SK-N-MC (cell line): ENCODE data around the gene MRPL48.

Experiments
- EZH2 ChIP-seq: fragments of 200-600 bp; sonication (generic); IDR thresholded peaks from one replicate; pipeline ENCODE4 v1.6.1; 2017; ENCODE audit warnings: antibody characterized with exemption
- POLR2AphosphoS5 ChIP-seq: IDR thresholded peaks from 2 replicates; pipeline ENCODE4 v1.6.1; 2012; ENCODE audit warnings: mild to moderate bottlenecking, low read depth, low read length, borderline replicate concordance

DNA sequence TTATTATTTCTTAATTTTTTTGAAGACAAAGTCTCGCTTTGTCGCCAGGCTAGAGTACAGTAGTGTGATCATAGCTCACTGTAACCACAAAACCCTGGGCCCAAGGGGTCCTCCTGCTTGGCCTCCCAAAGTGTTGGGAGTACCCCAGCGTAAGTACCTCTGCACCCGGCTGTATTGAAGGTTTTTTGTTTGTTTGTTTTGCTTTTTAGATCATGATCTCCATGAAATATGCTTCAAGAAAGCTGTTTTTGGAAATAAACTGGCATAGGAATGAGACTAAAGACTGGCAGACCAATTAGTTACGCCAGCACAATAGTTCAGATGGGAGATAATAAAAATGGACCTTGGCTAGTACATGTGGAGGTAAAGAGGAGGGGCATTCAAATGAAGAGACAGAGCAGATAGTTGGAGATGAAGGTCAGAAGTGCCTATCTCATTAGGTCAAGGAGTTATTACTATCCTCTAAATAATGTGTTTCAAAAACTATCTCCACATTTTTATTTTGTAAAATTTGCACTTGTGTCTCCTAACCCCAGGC lies 4.1 kb upstream of the MRPL48 start:
- TF ChIP-seq POLR2AphosphoS5 (no peak), EZH2 (no peak)
